Panc1 (cell line): ENCODE measurements around the gene SLC29A2. TPM values are rescaled to one million over a fixed set of nuclear protein-coding genes. Genes with fewer than 3 reads are reported as not detected.

ENCODE experiments used
- ATAC-seq: fragments of 200-7000 bp; cut with Tn5 transposase; 2 replicates; pipeline ENCODE4 v1.9.1; 2020; ENCODE audit warnings: mild to moderate bottlenecking, moderate library complexity
- BruUV-seq: library from RNA; stranded (reverse); fragments of 400-500 nt; replicated peaks from 2 replicates; lab custom pipeline; 2021; lab: Mats Ljungman, UMichigan
- CTCF ChIA-PET: fragments of 300-600 bp; sonication (Branson Sonifier 250); formaldehyde crosslinking; loops from one replicate; lab custom pipeline; 2022; ENCODE audit warnings: antibody characterized with exemption; lab: Charles Lee
- POLR2A ChIA-PET: fragments of 300-600 bp; sonication (Branson Sonifier 250); formaldehyde crosslinking; loops from one replicate; lab custom pipeline; 2022; ENCODE audit warnings: antibody characterized with exemption; lab: Charles Lee
- DNase-seq: peaks from one replicate; pipeline ENCODE4 v3.0.0-alpha.2; 2010; ENCODE audit warnings: low read depth, low spot score
- H3K27ac ChIP-seq: 2 replicates; pipeline ENCODE4 v1.5.1; 2011; ENCODE audit warnings: mild to moderate bottlenecking, low read length, inconsistent platforms
- H3K27me3 ChIP-seq: fragments of 200-500 bp; sonication (Bioruptor generic); 2 replicates; pipeline ENCODE4 v1.6.0; 2014; ENCODE audit warnings: low read length, inconsistent platforms; ENCODE audit not compliant: control insufficient read depth, insufficient read depth
- H3K36me3 ChIP-seq: fragments of 200-500 bp; sonication (Bioruptor generic); 2 replicates; pipeline ENCODE4 v1.5.1; 2014; ENCODE audit warnings: inconsistent platforms, mild to moderate bottlenecking, low read length, moderate library complexity; ENCODE audit not compliant: control insufficient read depth, insufficient read depth
- H3K4me1 ChIP-seq: 2 replicates; pipeline ENCODE4 v1.5.1; 2011; ENCODE audit warnings: inconsistent platforms, mild to moderate bottlenecking, low read length, moderate library complexity; ENCODE audit not compliant: control insufficient read depth, insufficient read depth
- H3K4me3 ChIP-seq, 2 experiments: 2 replicates each; pipeline ENCODE4 v1.5.1; 2011 to 2012; ENCODE audit warnings: low read depth in 2 of 2, low read length in 2 of 2, mild to moderate bottlenecking in 2 of 2, inconsistent platforms in 1 of 2, moderate library complexity in 1 of 2
- H3K9me3 ChIP-seq: fragments of 200-500 bp; sonication (Bioruptor generic); 2 replicates; pipeline ENCODE4 v1.5.1; 2014; ENCODE audit warnings: low read depth, mild to moderate bottlenecking, inconsistent platforms, low read length, moderate library complexity; ENCODE audit not compliant: control insufficient read depth, insufficient read depth
- CTCF ChIP-seq: fragments of 450-650 bp; IDR thresholded peaks from 2 replicates; pipeline ENCODE4 v1.5.1; 2017; ENCODE audit warnings: mild to moderate bottlenecking
- POLR2AphosphoS5 ChIP-seq: IDR thresholded peaks from 2 replicates; pipeline ENCODE4 v1.6.1; 2012; ENCODE audit warnings: mild to moderate bottlenecking, low read depth, low read length, moderate library complexity
- REST ChIP-seq, 2 experiments: IDR thresholded peaks; 2 replicates each; pipeline ENCODE4 v1.6.1; 2011 to 2012; ENCODE audit warnings: low read depth in 2 of 2, control low read depth in 1 of 2, low read length in 1 of 2, mild to moderate bottlenecking in 1 of 2, moderate library complexity in 1 of 2; ENCODE audit not compliant: insufficient read depth in 1 of 2
- SIN3A ChIP-seq: IDR thresholded peaks from 2 replicates; pipeline ENCODE4 v1.6.1; 2012; ENCODE audit warnings: low read depth, mild to moderate bottlenecking, low read length, moderate library complexity, borderline replicate concordance; ENCODE audit not compliant: insufficient read depth
- TCF7L2 ChIP-seq: IDR thresholded peaks from 2 replicates; pipeline ENCODE4 v1.6.1; 2011; ENCODE audit warnings: mild to moderate bottlenecking, low read depth, low read length, inconsistent platforms
- in situ Hi-C: cut with HindIII; loops from 2 replicates; pipeline ENCODE4 v1.10.0; 2016; ENCODE audit warnings: low sequenced_read_pairs, low pct_unique_long_range_greater_than_20kb
- intact Hi-C: fragments of 100-400 bp; cut with micrococcal nuclease; formaldehyde crosslinking; loops from one replicate; pipeline ENCODE4 v1.10.0; 2022; ENCODE audit not compliant: unreplicated experiment
- total RNA-seq: library from RNA; stranded (reverse); gene quantifications from one replicate; pipeline ENCODE4 v1.2.1, GENCODE V29; 2021; ENCODE audit not compliant: unreplicated experiment

SLC29A2 gene
- total RNA-seq, 1 experiment from 2014 or later: 28.3 TPM

- ATAC-seq (no peak), DNase-seq (no peak)
- H3K27me3 ChIP-seq: no peaks in the 10 kb centered on the region
- peaks cover 4% of the 10 kb centered on the region; the same call in 1 of the 2 replicates for H3K4me1 ChIP-seq
- intact Hi-C loops (no loop called here), in situ Hi-C loops (no loop called here)
- no peaks in the 10 kb centered on the region for H3K36me3 ChIP-seq
- H3K27ac ChIP-seq: no peak overlapping the region
- H3K9me3 ChIP-seq: no peaks in the 10 kb centered on the region
- TF ChIP-seq CTCF: no peak
- no peak for TF ChIP-seq POLR2AphosphoS5
- TF ChIP-seq REST (IDR thresholded peaks at IDR 0.05; ENCODE audit: insufficient read depth in 1 of 2, low read depth in 2 of 2, low read length in 1 of 2): no peak
- no peak for TF ChIP-seq TCF7L2
- no peak for TF ChIP-seq SIN3A
- CTCF ChIA-PET: interaction anchor here (0.6 kb wide), 1 partner anchor 649 kb away, joined by 5 read pairs; no protein-coding TSS in a partner anchor
- BruUV-seq: no TSS peak
- H3K4me3 ChIP-seq: no peak overlapping the region
- POLR2A ChIA-PET: no interaction called here
These were observed 54.2 kb downstream of the SLC29A2 start for GRCh38 chr11:66317322-66317722.

- no peak for TF ChIP-seq POLR2AphosphoS5
- no peak for TF ChIP-seq REST (IDR thresholded peaks at IDR 0.05; ENCODE audit: insufficient read depth in 1 of 2, low read depth in 2 of 2, low read length in 1 of 2)
- TF ChIP-seq TCF7L2: no peak
- ChIA-PET POLR2A (no interaction called here), CTCF (interaction anchor here (0.6 kb wide), 1 partner anchor 39 kb away, joined by 7 read pairs; no protein-coding TSS in a partner anchor)
- in situ Hi-C loops (no loop called here), intact Hi-C loops (no loop called here)
- no peaks in the 10 kb centered on the region for H3K27me3 ChIP-seq
- H3K9me3 ChIP-seq: no peaks in the 10 kb centered on the region
- no TSS peak for BruUV-seq
- no peak for DNase-seq
- peaks cover 4% of the 10 kb centered on the region; the same call in 1 of the 2 replicates for H3K4me1 ChIP-seq
- no peaks in the 10 kb centered on the region for H3K36me3 ChIP-seq
- no peak within 1 kb of the TSS for H3K4me3 ChIP-seq
- ATAC-seq: no peak
- H3K27ac ChIP-seq: no peak within 1 kb of the TSS
These were observed 54.7 kb downstream of the SLC29A2 start, which contains the start of gene CD248 for GRCh38 chr11:66316849-66317251. Gene CD248 (minus strand): TSS chr11:66317044. CDS start chr11:66317027, 17 bp downstream.
